Dedifferentiated amniotic fluid mesenchymal stem cell (primary cell): ENCODE measurements around the gene BDKRB2.

ENCODE experiments used
- DNase-seq: peaks from one replicate; pipeline ENCODE4 v3.0.0-alpha.2; 2016; ENCODE audit errors: extremely low spot score

Gene BDKRB2

DNA sequence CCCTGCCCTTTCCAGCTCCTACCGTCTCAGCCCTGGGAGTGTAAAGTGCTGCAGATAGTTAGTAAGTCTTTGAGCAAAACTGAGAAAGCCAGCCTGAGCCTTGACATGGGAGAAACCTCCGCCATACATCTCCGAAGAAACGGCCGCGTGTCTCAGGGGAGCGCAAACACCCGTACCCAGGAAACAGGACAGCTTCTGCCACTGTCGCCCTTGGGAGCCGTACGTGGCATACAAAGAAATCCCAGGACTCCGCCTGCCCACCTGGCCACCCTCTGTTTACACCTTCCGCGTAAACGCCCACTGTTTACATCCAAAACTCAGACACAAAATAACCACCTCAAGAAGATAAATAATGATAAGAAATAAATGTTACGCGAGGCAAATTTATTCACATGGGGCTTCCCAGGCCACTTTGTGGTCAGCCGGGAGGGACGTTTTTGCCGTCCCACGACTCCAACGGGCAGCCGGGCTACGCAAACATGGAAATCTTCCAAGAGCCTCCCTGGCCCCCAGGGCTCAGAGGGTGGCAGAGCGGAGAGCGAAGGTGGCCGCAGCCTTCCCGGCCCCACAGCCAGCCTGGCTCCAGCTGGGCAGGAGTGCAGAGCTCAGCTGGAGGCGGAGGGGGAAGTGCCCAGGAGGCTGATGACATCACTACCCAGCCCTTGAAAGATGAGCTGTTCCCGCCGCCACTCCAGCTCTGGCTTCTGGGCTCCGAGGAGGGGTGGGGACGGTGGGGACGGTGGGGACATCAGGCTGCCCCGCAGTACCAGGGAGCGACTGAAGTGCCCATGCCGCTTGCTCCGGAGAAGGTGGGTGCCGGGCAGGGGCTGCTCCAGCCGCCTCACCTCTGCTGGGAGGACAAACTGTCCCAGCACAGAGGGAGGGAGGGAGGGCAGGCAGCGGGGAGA lies at the start of gene BDKRB2:
Gene BDKRB2, plus strand, starts transcription at position 689 of the 908 bp plus-strand sequence. CDS start 32,269 bp downstream, outside the sequence.
- peak; percentile 89 for DNase-seq

- DNase-seq: no peak
These were observed 49.7 kb upstream of the BDKRB2 start for GRCh38 chr14:96154900-96155299.

DNA sequence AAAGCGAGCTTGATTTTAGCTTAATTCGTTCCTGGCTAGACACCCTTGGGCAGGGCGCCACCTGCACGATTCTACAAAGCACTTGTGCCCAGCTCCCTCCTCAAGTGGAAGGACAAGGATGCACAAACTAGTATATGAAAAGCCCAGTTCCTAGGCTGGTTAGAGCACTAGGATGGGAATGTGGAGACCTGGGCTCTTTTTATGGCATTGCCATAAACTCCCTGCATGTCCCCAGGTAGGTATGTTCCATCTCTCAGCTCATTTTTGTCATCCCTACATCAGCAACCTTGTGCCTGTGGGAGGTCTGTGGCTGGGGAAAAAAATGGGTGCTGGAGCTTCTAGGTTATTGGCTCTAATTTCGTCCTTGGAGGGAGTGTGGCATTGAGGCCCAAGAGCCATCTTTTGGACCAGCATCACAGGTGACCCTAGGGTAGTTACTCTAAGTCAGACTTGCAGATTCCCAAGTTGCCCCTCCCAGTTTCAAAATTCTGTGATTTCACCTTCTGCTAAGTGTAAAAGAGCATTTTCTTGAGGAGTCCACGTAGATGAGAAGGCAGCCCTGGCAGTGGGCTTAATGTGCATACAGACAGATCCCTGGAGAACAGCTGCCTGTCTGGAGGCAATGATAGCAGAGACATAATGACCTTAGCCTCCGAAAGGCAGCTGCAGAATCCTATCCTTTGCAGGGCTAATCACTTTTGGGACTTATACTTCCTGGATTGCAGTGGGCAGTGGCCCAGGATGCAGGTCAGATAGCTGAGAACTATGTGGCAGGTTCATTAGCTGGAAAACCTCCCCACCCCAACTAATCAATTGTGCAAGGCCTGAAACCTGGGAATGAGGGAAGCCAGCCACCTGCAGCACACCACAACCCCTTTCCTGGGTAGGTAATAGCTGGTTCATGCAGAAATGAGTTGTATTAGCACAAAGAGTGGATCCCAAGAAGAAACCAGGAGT lies 47.6 kb upstream of the BDKRB2 start:
- no peak for DNase-seq

DNA sequence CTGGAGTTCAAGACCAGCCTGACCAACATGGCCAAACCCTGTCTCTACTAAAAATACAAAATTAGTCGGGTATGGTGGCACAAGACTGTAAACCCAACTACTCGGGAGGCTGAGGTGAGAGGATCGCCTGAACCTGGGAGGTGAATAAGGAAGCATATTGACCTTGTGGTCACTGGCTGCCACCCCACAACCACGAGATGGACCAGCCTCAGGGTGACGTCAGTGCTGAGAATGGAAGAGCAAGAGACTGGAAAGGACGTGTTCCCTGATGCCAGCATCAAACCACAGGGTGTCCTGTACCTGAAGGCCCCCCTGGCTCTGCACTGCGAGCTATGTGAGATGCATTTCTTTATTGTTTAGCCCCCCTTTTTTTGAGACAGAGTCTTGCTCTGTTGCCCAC lies 45.9 kb upstream of the BDKRB2 start:
- no peak for DNase-seq

GRCh38 chr14:96160076-96160912 lies 44.3 kb upstream of the BDKRB2 start:
- DNase-seq: no peak

GRCh38 chr14:96160913-96161310 lies 43.7 kb upstream of the BDKRB2 start:
- no peak for DNase-seq

DNA sequence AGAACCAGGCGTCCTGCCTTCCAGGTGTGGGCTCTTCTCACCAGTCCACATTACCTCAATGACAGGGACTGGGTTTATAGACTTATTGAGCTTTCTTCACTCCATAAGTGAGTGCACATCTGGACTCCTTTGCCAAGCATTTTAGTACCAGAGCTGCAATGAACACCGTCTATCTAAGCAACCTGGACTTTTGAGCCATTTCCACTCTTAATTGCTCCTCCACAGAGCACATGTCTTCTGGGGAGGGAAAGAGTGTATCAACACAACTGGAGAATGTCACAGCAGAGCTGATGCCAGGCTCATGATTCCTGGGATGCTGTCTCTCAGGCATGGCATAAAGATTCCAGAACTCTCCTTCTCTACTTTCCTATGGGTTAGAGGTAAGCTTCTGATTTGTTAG lies 43.0 kb upstream of the BDKRB2 start:
- no peak for DNase-seq

DNA sequence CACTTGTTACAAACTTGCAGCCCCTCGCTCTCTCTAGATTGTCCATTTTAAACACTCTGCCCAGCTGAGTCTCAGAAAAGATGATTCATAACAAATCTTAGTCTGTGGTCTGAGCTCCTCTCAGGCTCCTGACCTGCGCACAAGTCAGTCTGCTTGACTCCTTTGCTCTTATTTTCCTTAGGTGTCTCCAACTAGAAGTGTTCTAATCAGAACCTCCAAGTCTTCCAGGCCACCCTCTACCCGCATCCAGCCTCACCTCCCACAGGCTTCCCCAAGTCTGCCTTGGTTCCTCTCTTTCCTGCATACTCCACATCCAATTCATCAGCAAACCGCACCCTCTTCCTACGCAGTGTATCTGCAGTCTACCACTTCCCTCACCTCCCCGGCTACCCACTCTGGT lies 42.4 kb upstream of the BDKRB2 start:
- DNase-seq: no peak

DNA sequence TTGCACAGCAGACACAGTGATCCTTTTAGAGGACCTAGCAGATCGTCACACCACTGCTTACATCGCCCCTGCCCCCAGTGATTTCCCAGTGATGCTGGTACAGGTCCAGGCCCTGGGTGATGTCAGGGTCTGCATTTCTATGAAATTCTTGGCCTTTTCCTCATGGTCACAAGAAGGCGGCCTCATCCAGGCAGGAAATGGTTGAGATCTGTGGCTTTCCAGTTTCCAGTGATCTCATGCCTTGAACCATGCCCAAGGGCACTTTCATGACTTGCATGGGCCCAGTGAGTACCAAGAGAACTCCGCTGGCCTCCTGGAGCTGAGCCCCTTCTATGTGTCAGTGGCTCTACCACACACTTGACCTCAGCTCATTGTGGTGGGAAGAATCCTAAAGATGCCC lies 41.9 kb upstream of the BDKRB2 start:
- no peak for DNase-seq

- no peak for DNase-seq
These were observed 39.7 kb upstream of the BDKRB2 start for GRCh38 chr14:96164861-96165490.

GRCh38 chr14:96165493-96166436 lies 38.9 kb upstream of the BDKRB2 start:
- DNase-seq: no peak

GRCh38 chr14:96166461-96167223 lies 38.0 kb upstream of the BDKRB2 start:
- DNase-seq: no peak

DNA sequence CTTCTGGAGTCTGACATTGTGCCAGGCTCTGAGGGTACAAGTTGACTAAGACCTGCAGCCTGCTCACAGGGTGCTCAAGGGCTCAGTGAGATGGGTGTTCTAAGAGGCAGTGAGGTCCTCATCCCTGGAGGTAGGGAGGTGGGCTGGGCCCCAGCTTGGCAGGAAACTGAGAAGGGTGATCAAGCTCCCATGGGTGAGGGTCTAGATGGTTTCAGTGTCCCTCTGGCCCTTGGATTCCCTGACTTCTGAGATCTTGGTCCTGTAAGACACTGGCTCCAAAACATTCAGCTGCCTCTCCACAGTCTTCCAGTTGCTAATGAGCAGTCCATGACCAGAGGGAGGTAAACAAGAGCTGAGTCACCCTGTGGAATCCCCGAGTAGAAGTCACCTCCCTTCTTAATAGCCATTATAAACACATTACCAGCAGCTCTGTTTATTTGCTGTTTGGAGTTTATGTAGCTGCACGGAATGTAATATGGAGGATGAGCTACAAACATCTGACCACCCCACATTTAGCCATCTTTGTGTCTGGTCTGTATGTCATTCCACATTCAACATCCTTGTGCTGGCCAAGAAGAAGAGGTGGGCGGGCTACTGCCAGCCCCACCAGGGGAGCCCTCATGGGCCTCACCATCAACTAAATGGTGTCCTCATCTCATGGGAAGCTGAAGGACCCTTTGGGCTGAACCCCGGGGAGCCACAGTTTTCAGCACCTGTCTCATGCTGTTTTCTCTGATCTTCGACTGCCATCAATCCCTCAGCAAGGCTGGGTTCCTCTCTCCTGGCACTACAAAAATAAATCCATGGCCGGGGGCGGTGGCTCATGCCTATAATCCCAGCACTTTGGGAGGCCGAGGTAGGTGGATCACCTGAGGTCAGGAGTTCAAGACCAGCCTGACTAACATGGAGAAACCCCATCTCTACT lies 37.2 kb upstream of the BDKRB2 start:
- peak; percentile 60 for DNase-seq

- DNase-seq: no peak
These were observed 36.1 kb upstream of the BDKRB2 start for GRCh38 chr14:96168581-96168980.

GRCh38 chr14:96170961-96171592 lies 33.6 kb upstream of the BDKRB2 start:
- no peak for DNase-seq

DNA sequence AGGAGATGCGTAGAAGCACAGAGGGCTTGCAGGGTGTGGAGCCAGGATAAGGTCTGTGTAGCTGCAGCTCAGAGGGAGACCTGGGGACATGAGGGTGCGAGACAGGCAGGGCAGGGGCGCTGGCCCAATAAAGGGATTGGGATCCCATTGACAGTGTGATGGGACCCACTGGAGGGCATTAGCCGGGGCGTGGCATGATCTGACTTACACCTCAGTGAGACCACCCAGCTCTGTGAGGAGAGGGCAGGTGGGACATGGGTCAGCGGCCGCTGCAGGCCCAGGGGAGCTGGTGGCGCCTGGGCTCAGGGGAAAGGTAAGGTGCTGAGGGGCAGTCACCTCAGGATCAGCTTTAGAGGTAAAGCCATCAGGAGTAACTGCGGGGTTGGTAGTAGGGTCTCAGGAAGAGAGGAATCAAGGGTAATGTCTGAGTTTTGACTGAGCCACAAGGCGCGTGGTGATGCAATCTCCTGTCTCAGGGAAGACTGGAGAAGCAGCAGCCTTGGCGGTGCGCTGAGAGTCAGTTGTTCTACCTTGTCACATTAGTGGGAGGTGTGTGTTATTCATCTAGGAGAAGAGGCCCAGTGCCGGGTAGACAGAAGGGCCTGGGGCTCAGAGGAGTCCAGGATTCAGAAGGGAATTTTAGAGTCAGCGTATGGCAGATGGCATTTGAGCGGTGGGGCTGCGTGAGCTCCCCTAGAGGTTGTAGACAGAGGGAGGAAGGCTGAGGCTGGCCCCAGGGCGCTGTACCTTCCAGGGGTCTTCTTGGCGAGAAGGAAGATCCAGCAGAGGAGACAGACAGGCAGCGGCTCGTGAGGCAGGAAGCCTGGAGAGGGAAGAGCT lies 30.8 kb upstream of the BDKRB2 start:
- no peak for DNase-seq

DNA sequence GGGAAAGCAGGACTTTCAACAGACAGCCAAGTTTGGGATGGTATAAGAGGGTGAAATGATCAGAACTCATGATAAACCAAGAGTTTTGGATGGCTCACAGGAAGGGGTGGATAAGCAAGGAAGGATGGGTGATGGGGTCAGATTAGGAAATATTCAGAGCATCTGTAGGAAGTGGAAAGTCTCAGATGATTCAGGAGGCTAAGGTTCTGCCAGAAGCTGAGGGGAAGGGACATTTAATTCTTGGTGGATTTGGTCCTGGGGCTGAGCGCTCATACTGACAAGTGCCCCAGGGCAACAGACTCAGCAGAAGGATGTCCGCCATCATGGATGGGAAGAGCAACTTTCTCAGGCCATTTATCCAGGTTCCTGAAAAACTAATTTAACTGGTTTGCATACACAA lies 28.4 kb upstream of the BDKRB2 start:
- no peak for DNase-seq
